ENCODE results near the gene SCO2.

SCO2 gene

GRCh38 chr22:50505276-50505775, 20.1 kb downstream of the SCO2 start:
- Mint-ChIP-seq H3K36me3 (ENCODE audit: insufficient read depth) (peaks cover 14% of the 10 kb centered on the region), H3K4me3 (peak overlapping the region; percentile 94), H3K27me3 (no peaks in the 10 kb centered on the region), H3K9me3 (no peaks in the 10 kb centered on the region), H3K27ac (ENCODE audit: low read depth) (no peak overlapping the region), H3K4me1 (peaks cover 24% of the 10 kb centered on the region)
- ATAC-seq (replicated peaks; ENCODE audit: extremely low read depth, poor library complexity, severe bottlenecking) (no peak), DNase-seq (ENCODE audit: low spot score in 2 of 2) (no peak)

- Mint-ChIP-seq H3K4me3 (no peak overlapping the region), H3K4me1 (peaks cover 23% of the 10 kb centered on the region)
- DNase-seq (ENCODE audit: low spot score in 2 of 2): no peak
Measured at GRCh38 chr22:50504369-50505211, 20.8 kb downstream of the SCO2 start.

DNA sequence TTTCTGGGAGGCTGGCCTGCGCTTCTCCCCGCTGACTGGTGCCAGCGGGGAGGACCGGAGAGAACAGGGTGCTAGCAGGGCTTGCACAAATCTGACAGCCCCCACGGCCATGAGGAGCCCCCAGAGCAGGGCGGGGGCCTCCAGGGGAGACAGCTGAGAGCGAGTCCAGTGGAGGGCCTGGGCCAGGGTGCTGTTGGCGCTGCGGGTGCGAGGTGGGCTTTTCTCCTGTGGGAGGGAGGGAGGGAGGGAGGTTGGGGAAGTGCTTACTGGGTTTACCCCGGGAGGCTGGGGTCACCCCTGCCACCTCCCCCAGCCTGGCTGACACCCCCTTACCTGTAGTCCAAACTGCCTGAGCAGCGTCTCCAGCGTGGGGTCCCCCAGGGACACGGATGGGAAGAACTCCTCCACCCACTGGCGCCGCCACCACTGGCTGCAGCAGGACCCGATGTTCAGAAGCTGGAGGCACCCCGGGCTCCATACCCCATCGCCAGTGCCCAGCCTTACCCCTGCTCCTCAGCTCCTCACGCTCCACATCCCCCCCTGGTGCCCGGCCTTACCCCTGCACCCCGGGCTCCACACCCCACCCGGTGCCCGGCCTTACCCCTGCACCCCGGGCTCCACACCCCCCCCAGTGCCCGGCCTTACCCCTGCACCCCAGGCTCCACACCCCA, 21.8 kb downstream of the SCO2 start:
- H3K4me1 Mint-ChIP-seq: peaks cover 16% of the 10 kb centered on the region
- H3K27ac Mint-ChIP-seq (ENCODE audit: low read depth): no peak overlapping the region
- no peaks in the 10 kb centered on the region for H3K9me3 Mint-ChIP-seq
- DNase-seq (ENCODE audit: low spot score in 2 of 2): no peak
- peaks cover 14% of the 10 kb centered on the region for H3K36me3 Mint-ChIP-seq (ENCODE audit: insufficient read depth)
- H3K27me3 Mint-ChIP-seq: no peaks in the 10 kb centered on the region
- no peak for ATAC-seq (replicated peaks; ENCODE audit: extremely low read depth, poor library complexity, severe bottlenecking)
- H3K4me3 Mint-ChIP-seq: no peak overlapping the region

More at GRCh38 chr22:50504369-50505211, 20.8 kb downstream of the SCO2 start:
- no peaks in the 10 kb centered on the region for H3K9me3 Mint-ChIP-seq
- no peak overlapping the region for H3K27ac Mint-ChIP-seq (ENCODE audit: low read depth)
- H3K27me3 Mint-ChIP-seq: no peaks in the 10 kb centered on the region
- ATAC-seq (replicated peaks; ENCODE audit: extremely low read depth, poor library complexity, severe bottlenecking): no peak
- peaks cover 16% of the 10 kb centered on the region for H3K36me3 Mint-ChIP-seq (ENCODE audit: insufficient read depth)

- no peak for ATAC-seq (replicated peaks; ENCODE audit: extremely low read depth, poor library complexity, severe bottlenecking)
- no peaks in the 10 kb centered on the region for H3K9me3 Mint-ChIP-seq
- no peaks in the 10 kb centered on the region for H3K27me3 Mint-ChIP-seq
- H3K4me3 Mint-ChIP-seq: no peak overlapping the region
- peaks cover 17% of the 10 kb centered on the region for H3K4me1 Mint-ChIP-seq
- peaks cover 10% of the 10 kb centered on the region for H3K36me3 Mint-ChIP-seq (ENCODE audit: insufficient read depth)
- DNase-seq (ENCODE audit: low spot score in 2 of 2): no peak
- H3K27ac Mint-ChIP-seq (ENCODE audit: low read depth): no peak overlapping the region
Measured at GRCh38 chr22:50502628-50503474, 22.5 kb downstream of the SCO2 start.

DNA sequence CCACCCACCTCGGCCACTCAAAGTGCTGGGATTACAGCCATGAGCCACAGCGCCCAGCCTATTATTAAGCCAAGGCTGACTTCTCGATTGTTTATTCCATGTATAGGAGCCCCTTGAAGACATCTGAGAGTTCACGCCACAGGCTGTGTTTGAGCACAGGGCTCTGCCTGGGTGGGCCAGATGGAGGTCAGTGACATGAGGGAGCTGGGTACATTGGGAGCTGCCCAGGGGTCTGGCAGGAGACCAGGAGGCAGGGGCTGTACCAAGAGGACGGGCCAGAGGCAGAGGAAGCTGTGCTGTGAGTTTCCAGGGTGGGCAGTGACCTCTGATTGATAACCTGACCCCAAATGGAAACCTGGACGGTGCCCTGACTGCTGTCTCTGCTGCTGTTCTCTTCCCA, 23.3 kb downstream of the SCO2 start:
- H3K9me3 Mint-ChIP-seq: no peaks in the 10 kb centered on the region
- ATAC-seq (replicated peaks; ENCODE audit: extremely low read depth, poor library complexity, severe bottlenecking): no peak
- no peak for DNase-seq (ENCODE audit: low spot score in 2 of 2)
- H3K4me3 Mint-ChIP-seq: no peak overlapping the region
- no peak overlapping the region for H3K27ac Mint-ChIP-seq (ENCODE audit: low read depth)
- H3K27me3 Mint-ChIP-seq: no peaks in the 10 kb centered on the region
- H3K36me3 Mint-ChIP-seq (ENCODE audit: insufficient read depth): peaks cover 10% of the 10 kb centered on the region
- H3K4me1 Mint-ChIP-seq: peaks cover 13% of the 10 kb centered on the region

GRCh38 chr22:50500452-50500851, 24.9 kb downstream of the SCO2 start:
- Mint-ChIP-seq H3K27me3 (no peaks in the 10 kb centered on the region), H3K4me1 (peaks cover 11% of the 10 kb centered on the region), H3K36me3 (ENCODE audit: insufficient read depth) (peaks cover 9% of the 10 kb centered on the region), H3K9me3 (no peaks in the 10 kb centered on the region), H3K4me3 (no peak overlapping the region), H3K27ac (ENCODE audit: low read depth) (no peak overlapping the region)
- no peak for ATAC-seq (replicated peaks; ENCODE audit: extremely low read depth, poor library complexity, severe bottlenecking)
- no peak for DNase-seq (ENCODE audit: low spot score in 2 of 2)

DNA sequence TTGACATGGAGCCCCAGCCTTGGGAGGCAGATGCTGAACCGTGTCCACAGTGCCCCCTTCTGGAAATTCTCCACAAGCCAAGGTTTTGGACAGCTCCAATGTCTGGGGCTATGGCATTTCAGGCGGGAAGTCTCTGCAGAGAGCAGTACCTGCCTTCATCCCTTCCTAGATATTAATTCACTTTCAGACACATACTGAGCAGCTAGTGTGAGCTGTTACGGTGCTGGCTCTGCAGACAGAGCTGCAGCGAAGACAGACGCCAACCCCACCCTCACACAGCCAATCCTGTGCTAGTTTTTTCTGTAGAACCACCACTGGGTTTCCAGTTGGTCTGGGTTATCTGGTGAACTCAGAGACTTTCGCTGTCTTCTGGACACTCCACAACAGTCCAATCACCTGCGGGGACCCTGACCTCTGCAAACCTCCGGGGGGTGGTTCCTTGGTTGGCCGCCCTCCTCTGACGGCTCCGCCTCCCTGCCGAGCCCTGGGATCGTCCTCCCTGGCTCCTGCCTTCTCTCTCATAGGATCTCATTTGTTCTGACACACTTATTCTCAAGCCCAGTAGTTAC, 27.0 kb downstream of the SCO2 start:
- DNase-seq (ENCODE audit: low spot score in 2 of 2) (peak; percentile 40 to 42), ATAC-seq (replicated peaks; ENCODE audit: extremely low read depth, poor library complexity, severe bottlenecking) (peak; percentile 78)
- H3K36me3 Mint-ChIP-seq (ENCODE audit: insufficient read depth): peaks cover 9% of the 10 kb centered on the region
- H3K9me3 Mint-ChIP-seq: no peaks in the 10 kb centered on the region
- no peak overlapping the region for H3K27ac Mint-ChIP-seq (ENCODE audit: low read depth)
- H3K4me3 Mint-ChIP-seq: no peak overlapping the region
- H3K27me3 Mint-ChIP-seq: no peaks in the 10 kb centered on the region
- H3K4me1 Mint-ChIP-seq: peaks cover 11% of the 10 kb centered on the region

DNA sequence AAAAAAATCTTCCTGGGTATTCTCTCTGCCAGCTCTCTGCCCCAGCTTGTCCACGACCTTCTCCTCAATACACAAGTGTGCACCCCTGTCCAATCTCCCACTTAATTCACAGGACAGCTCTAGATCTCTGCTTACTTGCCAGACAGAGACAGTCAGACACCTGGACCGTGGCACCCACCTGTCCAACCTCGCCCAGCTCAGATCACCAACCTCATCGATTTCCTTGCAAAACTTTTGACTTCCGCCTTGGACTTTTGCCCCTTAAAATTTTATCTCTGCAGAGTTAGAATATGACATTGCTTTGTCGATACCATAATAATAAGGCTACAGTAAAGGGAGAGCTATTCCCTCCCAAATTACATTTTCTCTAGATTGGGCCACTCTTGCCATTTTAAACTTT, 28.3 kb downstream of the SCO2 start:
- H3K27me3 Mint-ChIP-seq: no peaks in the 10 kb centered on the region
- no peak overlapping the region for H3K4me3 Mint-ChIP-seq
- ATAC-seq (replicated peaks; ENCODE audit: extremely low read depth, poor library complexity, severe bottlenecking) (no peak), DNase-seq (ENCODE audit: low spot score in 2 of 2) (no peak)
- peaks cover 11% of the 10 kb centered on the region for H3K4me1 Mint-ChIP-seq
- no peaks in the 10 kb centered on the region for H3K9me3 Mint-ChIP-seq
- H3K36me3 Mint-ChIP-seq (ENCODE audit: insufficient read depth): peaks cover 5% of the 10 kb centered on the region
- H3K27ac Mint-ChIP-seq (ENCODE audit: low read depth): no peak overlapping the region

GRCh38 chr22:50490531-50491308, 34.7 kb downstream of the SCO2 start:
- Mint-ChIP-seq H3K36me3 (ENCODE audit: insufficient read depth) (no peaks in the 10 kb centered on the region), H3K27ac (ENCODE audit: low read depth) (no peak overlapping the region), H3K4me1 (peaks cover 5% of the 10 kb centered on the region), H3K4me3 (no peak overlapping the region), H3K27me3 (peaks cover 10% of the 10 kb centered on the region), H3K9me3 (no peaks in the 10 kb centered on the region)
- no peak for ATAC-seq (replicated peaks; ENCODE audit: extremely low read depth, poor library complexity, severe bottlenecking)
- no peak for DNase-seq (ENCODE audit: low spot score in 2 of 2)

DNA sequence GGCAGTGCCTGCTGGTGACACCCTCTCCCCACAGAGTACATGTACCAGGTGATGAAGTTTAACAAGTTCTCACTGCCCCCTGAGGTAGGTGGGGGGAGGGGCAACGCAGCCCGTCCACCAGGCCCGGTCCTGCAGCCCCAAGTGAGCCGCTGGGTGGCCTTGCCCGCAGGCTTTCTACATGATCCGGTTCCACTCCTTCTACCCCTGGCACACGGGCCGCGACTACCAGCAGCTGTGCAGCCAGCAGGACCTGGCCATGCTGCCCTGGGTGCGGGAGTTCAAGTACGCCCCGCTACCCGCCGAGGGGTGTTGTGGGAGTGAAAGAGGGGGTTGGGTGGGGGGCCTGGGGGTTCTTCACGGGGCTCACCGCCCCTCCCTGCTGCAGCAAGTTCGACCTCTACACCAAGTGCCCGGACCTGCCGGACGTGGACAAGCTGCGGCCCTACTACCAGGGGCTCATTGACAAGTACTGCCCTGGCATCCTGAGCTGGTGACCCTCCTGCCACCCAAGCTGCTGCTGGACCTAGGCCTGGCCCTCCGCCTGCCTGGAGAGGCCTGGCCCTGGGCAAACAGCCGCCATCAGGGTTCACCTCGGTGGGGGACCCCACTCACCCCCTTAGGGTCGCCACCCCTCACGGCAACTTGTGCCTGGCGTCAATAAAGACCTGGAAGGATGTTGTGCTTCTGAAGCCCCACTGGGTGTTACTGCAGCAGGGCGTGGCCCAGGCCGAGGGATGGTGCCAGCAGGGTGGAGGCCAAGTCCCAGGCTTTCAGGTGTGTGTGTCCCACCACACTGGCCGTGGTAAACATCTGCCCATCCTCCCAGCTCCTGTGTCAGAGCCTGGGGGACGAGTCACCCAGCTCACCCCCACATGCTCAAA, 35.8 kb downstream of the SCO2 start:
- Mint-ChIP-seq H3K4me1 (peaks cover 5% of the 10 kb centered on the region), H3K27me3 (peaks cover 14% of the 10 kb centered on the region), H3K9me3 (no peaks in the 10 kb centered on the region), H3K4me3 (no peak overlapping the region), H3K36me3 (ENCODE audit: insufficient read depth) (no peaks in the 10 kb centered on the region), H3K27ac (ENCODE audit: low read depth) (no peak overlapping the region)
- DNase-seq (ENCODE audit: low spot score in 2 of 2) (no peak), ATAC-seq (replicated peaks; ENCODE audit: extremely low read depth, poor library complexity, severe bottlenecking) (no peak)

- H3K4me1 Mint-ChIP-seq: peaks cover 5% of the 10 kb centered on the region
- ATAC-seq (replicated peaks; ENCODE audit: extremely low read depth, poor library complexity, severe bottlenecking) (no peak), DNase-seq (ENCODE audit: low spot score in 2 of 2) (no peak)
- H3K36me3 Mint-ChIP-seq (ENCODE audit: insufficient read depth): no peaks in the 10 kb centered on the region
- no peak overlapping the region for H3K4me3 Mint-ChIP-seq
- no peaks in the 10 kb centered on the region for H3K9me3 Mint-ChIP-seq
- no peak overlapping the region for H3K27ac Mint-ChIP-seq (ENCODE audit: low read depth)
- peaks cover 14% of the 10 kb centered on the region for H3K27me3 Mint-ChIP-seq
Measured at GRCh38 chr22:50488886-50489285, 36.5 kb downstream of the SCO2 start.

Measured in central memory CD8-positive, alpha-beta T cell (primary cell).